ENCODE results near the gene SKI.

The SKI gene

GRCh38 chr1:2358072-2358471, 130.0 kb downstream of the SKI start:
- DNase-seq = no peak

GRCh38 chr1:2358651-2359640, 130.8 kb downstream of the SKI start:
- DNase-seq = no peak

All from hematopoietic multipotent progenitor cell treated with erythropoietin and hydrocortisone succinate and interleukin-3 and kit ligand, for 6 days (in vitro differentiated cells).